ENCODE data around the gene DYSF.

Gene DYSF

GRCh38 chr2:71502941-71503738, 49.8 kb downstream of the DYSF start:
- no peak for DNase-seq (ENCODE audit: low read depth)

DNA sequence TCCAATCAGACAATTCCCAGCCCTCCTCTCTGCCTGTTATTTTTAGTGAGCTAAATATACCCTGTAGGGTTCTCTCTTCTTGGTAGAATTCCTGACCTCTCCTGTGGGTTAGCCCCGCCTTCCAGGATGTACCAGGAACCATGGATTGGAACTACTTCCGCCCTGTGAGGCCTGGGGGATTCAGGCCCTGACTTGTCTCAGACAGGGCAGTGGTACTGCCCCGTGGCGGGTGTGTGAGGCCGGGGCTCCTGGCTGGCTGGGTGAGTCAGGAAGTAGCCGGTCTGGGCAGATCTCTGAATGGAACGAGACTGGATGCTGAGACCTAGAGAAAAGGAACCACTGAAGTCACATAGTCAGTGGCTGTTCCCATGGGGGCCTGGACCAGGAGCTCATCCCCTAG, 50.5 kb downstream of the DYSF start:
- DNase-seq (ENCODE audit: low read depth), result no peak

- DNase-seq (ENCODE audit: low read depth), result no peak
Measured at GRCh38 chr2:71504611-71505010, 51.2 kb downstream of the DYSF start.

DNA sequence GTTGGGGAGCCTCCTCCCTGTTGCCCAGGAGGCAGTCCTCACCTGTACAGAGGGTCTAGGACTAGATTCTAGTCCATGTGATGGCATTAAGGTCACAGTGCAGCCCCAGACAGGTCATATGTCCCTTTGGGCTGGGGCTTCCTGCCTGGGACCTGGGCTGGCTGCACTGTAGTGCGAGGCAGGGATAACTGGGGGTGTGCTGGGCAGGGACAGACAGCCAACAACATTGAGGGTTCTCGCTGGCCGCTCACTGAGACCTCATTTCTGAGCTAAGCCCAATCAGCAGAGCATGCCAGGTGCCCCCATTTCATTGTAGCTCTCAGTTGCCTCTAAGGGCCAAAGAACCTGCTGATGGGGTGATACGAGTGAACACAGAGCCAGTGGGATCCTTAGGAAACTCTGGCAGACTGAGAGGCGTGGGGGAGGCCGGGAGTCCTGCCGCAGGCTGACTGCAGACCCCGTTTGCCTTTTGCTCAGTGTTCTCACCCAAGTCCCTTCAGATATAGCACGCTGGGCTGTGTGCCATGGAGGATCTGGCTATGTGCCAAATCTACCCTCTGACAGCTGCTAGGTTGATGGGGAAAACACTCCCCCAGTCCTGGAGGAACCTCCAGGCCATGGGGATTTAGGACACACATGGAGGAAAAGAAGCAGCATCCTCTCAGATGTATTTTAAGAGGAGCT, 51.9 kb downstream of the DYSF start:
- no peak for DNase-seq (ENCODE audit: low read depth)

GRCh38 chr2:71505770-71506140, 52.4 kb downstream of the DYSF start:
- no peak for DNase-seq (ENCODE audit: low read depth)

GRCh38 chr2:71506222-71507153, 53.1 kb downstream of the DYSF start:
- DNase-seq (ENCODE audit: low read depth), result no peak

- no peak for DNase-seq (ENCODE audit: low read depth)
Measured at GRCh38 chr2:71507476-71507875, 54.1 kb downstream of the DYSF start.

- peak; percentile 58 for DNase-seq (ENCODE audit: low read depth)
Measured at GRCh38 chr2:71510196-71510807, 56.9 kb downstream of the DYSF start.

DNA sequence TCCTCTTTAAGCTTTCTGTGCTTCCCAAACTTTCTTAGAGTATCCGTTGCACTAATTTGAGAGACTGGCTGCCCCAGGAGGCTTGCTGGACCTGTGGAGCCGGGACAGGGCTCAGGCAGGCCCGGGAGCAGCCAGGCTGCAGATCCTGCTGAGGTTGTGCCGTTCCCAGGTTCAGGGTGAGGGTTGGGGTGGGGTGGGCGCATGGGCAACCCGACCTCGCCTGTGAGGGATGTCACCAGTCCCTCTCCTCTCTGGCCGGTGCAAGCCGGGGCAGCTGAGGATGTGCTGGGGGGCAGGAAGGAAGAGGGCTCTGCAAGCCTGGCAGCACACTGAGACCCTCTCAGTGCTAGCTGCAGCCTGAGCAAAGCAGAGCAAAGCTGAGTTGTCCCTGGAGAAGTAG, 57.6 kb downstream of the DYSF start:
- no peak for DNase-seq (ENCODE audit: low read depth)

- DNase-seq (ENCODE audit: low read depth), result no peak
Measured at GRCh38 chr2:71511776-71512175, 58.4 kb downstream of the DYSF start.

- no peak for DNase-seq (ENCODE audit: low read depth)
Measured at GRCh38 chr2:71512386-71512785, 59.0 kb downstream of the DYSF start.

DNA sequence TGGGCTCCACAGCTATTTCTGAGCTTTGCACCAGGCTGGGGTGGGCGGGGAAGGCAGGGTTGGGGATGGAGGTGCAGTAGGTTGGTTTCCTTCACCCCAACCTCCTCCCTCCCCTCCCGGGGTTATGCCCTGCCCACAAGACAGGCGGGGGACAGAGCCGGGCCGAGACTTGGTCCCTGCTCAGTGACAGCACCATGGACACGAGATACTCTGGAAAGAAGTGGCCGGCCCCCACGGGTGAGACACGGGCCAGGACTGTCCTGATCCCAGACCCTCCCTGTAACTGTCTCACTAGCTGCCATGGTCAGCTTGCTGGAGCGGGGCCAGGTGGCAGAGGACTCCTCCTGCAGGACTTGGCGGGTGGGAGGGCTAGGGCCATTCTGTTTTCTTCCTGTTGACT, 59.7 kb downstream of the DYSF start:
- no peak for DNase-seq (ENCODE audit: low read depth)

DNA sequence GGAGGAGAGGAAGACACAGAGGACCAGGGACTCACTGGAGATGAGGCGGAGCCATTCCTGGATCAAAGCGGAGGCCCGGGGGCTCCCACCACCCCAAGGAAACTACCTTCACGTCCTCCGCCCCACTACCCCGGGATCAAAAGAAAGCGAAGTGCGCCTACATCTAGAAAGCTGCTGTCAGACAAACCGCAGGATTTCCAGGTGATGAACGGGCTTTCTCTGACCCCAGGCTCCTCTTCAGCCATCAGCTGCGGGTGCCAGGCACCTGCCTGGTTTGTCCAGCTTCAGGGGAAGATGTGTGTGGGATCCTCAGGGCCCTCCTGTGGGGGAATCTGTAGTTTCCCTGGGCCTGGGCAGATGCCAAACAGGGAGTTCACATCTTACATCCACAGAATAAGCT, 60.4 kb downstream of the DYSF start:
- DNase-seq (ENCODE audit: low read depth), result no peak

DNA sequence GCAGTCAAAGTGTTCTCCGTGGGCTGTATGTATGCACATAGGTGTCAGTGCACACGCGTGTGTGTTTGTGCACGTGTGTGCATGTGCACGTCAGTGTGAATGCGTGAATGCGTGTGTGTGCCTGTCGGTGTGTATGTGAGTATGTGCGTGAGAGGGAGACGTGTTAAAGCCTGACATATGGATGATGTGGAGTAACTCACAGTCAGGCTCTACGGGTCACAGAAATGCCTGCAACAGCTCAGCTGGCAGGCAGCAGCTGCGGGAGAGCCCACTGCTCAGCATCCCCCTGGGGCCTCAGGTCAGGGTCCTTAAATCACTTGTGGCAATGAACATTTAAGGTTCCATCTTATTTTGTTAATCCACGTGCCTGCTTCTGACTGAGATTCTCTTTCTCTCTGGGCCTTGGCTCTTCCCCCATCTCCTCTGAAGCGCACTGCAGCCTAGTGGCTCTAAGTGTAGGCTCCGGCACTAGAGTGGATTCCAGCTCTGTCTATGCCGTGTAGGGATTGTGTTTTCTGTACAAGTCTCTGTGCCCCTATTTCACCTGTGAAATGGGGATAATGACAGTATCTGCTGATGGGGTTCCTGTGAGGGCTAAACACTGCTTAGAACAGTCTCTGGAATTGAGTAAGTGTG, 63.0 kb downstream of the DYSF start:
- no peak for DNase-seq (ENCODE audit: low read depth)

DNA sequence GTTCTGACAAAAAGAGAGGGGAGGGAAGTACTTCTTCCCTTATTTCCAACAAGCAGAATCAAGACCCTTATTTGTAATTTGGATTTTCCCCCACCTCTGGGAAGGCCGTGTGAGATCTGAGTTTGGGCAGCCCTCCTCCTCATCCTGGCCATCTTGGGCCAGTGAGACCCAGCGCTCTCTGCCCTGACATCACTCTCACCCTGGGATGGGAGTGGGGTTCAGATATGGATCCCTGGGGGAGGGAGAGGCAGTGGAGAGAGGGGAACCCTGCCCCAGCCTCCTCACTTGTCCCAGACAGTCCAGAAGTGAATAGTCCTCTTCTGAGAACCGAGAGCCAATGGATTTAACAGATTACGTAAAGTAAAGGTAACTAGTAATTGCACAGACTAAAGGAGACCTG, 64.5 kb downstream of the DYSF start:
- no peak for DNase-seq (ENCODE audit: low read depth)

DNA sequence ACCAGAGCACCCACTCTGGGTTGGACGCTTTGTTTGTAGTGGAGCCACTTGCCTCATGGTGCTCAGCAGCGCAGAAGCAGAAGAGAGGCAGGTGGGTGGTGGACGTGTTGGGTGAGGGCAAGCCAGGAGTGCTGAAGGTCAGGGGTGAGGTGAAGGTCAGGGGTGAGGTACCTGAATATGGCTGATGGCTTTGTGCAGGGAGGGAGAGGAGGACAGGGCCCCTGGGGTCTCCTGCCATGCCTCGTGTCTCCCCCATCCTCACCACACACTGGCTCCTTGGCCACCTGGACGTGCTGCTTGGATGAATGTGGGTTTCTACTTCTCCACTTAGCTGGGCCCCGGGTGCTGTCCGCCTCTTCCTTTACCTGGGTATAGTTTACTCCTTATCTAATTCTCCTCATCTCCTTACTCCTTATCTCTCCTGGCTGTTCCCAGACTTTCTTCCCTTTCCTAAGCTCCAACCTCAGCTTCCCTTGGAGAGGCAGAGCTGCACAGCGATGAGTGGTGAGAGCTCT, 68.1 kb downstream of the DYSF start:
- no peak for DNase-seq (ENCODE audit: low read depth)

DNA sequence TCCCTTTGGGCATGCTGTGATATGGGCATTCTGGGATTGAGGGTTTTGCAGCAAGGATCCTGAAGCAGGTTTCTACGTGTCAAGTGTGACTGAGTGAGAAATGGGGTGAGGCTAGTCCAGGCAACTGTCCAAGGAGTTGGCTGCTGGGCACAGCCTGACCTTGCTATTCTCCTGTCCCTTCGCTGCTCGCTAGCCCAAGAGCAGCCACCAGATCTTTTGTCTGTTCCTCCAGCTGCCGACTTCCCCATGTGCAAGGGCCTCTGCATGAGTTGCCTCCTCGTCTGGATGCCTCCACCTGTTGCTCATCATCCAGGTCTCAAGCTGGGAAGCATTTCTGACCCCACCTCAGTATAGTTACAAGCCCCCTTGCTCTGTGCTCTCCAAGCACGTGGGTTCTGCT, 71.1 kb downstream of the DYSF start:
- no peak for DNase-seq (ENCODE audit: low read depth)

DNA sequence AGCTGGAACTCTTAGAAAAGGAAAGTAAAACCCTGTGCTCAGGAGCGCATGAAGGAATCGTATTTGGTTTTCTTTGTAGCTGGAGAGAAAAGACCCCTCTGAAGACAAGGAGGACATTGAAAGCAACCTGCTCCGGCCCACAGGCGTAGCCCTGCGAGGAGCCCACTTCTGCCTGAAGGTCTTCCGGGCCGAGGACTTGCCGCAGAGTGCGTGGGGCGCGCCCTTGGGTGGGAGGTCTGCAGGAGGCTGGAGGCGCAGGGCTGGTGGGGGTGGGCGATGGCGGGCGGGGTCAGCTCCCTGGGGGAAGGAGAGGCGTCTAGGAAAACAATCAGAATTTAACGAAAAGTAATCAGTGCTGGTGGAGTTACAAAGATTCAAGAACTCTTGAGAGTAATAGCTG, 72.8 kb downstream of the DYSF start:
- no peak for DNase-seq (ENCODE audit: low read depth)

GRCh38 chr2:71526975-71527374, 73.6 kb downstream of the DYSF start:
- DNase-seq (ENCODE audit: low read depth), result no peak

DNA sequence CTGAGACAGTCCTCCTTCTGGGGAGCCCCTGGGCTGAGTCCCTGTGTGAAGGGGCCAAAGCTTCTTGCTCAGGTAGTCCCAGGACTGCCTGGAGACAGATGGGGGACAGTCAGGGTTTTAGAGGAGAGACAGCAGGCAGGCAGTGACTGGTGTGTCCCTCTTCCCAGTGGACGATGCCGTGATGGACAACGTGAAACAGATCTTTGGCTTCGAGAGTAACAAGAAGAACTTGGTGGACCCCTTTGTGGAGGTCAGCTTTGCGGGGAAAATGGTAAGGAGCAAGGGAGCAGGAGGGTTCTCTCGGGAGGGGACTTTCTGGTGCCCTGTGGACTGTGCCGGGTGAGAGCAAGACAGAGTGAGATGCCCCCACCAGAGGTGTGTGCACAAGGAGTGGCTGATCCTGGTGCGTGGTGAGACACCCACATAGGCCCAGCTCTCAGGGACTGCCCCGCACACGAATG, 74.8 kb downstream of the DYSF start:
- DNase-seq (ENCODE audit: low read depth), result no peak

DNA sequence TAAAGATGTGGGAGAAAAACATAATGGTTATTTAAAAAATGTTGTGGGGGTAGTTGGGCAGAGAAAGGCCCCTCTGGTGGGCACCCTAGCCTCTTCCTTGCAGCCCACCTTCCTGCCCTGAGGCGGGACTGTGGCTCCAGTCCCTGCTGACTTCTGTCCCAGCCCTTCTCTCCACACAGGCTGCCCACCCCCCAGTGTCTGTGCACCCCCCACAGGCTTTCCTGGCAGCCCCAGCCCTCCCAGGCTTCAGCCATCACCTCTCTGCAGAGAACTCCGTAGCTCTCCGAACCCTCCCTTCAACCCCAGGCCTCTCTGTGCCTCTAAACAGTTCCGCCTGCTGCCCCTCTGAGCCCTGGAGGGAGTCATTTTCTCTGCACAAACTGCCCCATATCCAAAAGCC, 75.4 kb downstream of the DYSF start:
- DNase-seq (ENCODE audit: low read depth), result no peak

Data from T follicular helper cell (primary cell).